Activated CD4-positive, CD25-positive, alpha-beta regulatory T cell (primary cell): ENCODE measurements around the gene TMEM245.

Source experiments
- DNase-seq, 4 experiments: peaks; one replicate each; lab custom pipeline; 2025; lab: John Stamatoyannopoulos, UW

TMEM245 gene

DNA sequence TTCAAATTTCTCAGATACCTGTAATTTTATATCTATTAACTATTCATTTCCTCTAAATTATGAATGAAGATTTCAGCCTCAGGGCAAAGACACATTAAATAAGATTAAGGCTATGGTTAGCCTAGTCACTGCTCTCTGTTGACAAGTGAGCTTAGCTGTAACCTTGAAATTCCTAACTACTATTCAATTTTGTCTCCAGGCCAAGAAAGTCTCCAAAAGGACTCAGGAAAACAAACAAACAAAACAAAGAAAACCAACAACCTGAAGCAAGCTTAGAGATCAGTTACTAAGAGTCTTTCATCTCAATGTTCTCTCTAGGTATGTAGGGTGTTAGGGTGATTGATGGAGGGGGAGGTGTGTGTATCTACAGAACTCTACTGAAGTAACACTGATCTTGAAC, 96.9 kb downstream of the TMEM245 start:
- DNase-seq, result no peak

DNA sequence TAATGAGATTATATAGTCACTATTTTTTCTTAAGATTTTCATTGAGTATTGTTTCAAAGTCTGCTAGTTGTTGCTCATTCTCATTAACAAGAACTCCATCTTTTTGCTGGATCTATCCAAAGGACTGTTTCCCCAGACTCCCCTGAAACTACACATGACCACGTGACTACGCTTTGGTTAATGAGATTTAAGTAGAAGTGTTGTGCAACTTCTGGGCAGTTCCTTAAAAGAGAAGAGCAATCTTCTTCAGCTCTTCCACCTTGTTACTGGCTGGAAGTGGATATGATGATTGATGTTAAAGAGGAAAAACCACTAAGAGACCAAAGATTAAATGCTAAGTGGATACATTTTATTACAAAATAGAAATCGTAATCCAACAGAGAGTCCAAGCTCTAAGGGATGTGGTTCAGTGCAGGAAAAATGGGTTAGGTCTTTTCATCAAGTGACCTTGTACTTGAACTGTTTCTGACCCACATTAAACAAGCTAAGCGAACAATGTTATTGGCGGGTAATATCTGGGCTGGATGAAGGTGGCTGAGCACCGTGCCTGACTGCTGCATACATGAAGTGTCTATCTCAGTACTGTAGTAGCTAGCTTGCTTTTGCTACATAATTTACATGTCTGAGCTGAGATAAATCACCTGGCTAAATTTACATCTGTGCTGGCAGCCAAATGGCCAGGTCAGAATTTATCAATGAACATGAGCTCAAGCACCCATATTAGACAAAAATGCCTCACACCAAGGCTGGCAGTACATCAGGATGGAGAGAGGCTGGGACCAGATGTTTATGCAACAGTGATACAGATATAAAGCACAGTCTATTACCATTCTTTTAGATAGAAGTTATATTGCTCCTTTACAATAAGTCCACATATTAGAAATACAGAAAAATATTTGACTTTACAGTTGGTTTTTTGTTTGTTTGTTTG, 98.9 kb downstream of the TMEM245 start:
- no peak for DNase-seq

- no peak for DNase-seq
Measured at GRCh38 chr9:109020113-109020512, 99.6 kb downstream of the TMEM245 start.

DNA sequence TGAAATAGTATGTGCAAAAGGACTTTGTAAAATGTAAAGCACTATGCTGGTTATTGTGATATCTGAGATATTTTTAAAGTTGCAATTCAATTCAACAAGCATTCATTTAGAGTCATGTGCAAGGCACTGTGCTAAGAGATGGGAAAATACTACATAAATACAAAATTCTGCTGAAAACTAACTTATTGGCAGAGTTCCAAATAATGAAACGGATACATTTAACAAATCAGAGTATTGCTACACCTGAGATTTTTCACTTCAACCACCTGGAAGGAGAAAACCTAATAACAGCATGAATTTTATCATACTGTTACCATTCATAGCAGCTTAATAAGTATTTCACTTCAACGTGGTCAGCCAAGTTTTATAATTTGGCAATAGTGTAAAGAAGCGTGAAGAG, 100.3 kb downstream of the TMEM245 start:
- DNase-seq, result no peak

- no peak for DNase-seq
Measured at GRCh38 chr9:109017493-109017892, 102.3 kb downstream of the TMEM245 start.

DNA sequence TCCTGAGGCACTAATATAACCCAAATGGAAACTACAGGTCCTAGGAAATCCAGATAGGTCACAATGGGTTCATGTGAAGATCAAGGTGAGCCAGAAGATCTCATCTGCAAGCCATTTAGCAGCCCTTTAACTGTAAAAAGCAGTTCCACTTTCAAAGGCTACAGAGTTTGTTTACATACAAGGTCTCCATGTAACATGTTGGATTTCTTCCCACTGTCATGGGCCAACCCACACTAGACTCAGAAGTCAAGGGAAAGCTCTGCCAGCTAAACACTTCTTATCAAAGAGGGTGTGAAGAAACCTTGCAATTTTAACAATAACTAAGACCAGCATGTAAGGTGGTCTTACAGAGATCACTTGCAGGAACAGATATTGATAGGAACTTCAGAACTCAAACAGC, 102.7 kb downstream of the TMEM245 start:
- no peak for DNase-seq

DNA sequence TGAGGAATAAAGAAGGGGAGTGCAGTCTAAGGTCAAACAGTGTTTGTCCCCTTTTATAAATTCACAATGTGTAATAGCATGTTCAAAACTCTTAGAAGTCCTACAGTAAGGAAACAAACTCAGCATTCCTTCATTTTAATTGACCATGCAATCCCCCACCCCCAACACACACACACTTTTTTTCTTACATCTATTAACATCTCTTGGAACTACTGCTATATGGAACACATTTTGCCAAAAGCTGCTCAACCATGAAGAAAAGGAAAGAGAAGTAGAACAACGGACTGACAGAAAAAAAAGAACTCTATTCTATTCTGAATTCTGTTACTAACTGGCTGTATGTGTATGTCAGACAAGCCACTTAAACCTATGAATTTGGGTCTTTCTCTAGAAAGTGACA, 103.6 kb downstream of the TMEM245 start:
- DNase-seq, result no peak

- DNase-seq, result no peak
Measured at GRCh38 chr9:109014608-109015280, 105.0 kb downstream of the TMEM245 start.

DNA sequence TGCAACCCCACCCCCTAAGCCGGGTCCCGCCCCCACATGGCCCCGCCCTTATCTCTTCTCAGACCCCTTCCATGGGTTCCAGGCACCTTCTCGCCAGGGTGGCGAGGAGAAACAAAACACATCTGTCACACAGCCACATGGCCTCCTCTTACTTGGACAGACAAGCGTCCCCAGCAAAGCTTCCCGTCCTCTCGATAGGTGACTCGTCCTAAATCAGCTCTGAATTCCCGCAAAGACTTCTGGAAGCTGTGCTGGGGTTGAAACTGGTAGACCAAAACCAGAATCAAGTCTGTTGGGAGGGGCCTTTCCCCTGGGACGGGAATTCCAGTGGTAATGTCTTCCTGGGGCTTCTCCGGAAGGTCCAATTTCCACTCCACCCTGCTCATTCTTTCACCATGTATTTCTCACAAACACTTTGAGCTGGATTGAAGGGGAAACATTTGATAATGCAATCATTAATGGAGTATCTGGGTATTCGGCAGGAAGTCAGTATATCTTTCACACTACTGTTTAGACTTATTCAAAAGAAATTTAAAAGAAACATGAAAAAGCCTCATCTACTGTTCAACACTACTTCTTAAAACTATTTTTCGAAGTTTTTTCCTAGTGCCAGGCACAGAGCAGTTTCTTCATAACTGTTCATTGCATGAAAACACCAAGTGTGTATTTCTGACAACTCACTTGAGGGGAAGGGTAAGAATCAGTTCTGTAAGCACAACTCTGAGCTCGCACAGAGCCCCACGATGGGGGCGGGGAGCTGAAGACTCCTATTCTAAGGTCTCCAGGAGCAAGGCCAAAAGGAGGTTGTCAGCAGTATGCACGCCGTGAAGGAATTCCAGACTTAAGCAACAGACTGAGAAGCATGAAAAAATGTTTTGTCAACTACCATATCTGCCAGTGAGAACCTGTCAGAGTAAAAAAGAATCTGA, 105.8 kb downstream of the TMEM245 start:
- no peak for DNase-seq

GRCh38 chr9:109012876-109013678, 106.7 kb downstream of the TMEM245 start, which contains the start of gene CTNNAL1:
TSS of gene CTNNAL1 (minus strand) at chr9:109013499. CDS start at chr9:109013442, 57 bp downstream.
- peak; percentile 76 to 80 (median 78) for DNase-seq

DNA sequence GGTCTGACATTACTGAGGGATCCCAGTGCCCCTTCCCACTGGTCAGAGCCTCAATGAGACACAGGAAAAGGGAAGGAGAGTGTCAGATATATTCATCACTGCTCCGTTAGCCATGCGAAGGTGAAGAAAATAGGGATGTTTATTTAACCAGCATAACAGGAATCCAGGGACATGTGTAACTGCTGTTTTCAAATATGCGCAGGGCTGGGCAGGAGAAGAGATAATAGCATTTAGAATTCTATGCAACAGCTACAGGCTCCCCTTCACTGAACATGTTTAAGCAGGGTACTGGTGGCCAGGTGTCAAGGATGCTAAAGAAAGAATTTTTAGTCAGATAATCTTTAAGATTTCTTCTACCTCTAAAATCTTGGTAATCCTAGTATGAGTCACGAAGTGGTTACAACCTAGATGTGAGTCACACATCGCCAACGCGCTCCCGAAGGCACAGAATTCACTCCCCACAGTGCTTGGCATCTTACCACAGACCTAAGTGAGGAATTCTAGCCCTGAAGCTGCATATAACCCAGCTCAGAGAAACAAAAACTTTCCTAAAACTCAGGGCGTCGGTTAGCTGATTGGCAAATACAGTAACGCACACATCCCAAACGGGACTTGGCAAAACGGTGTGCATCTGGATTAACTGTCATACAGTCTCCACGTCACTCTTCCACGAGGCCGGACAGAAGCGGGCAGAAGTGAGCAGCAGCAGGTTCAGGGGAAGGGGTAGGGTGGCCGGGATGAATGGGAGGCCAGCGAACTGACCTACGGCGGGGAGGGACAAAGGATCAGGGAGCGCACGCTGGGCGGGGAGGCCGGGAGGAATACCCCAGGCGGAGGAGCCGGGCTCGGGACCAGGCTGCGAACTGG, 107.5 kb downstream of the TMEM245 start:
- peak in 1 of 4 experiments; percentile 9 for DNase-seq

DNA sequence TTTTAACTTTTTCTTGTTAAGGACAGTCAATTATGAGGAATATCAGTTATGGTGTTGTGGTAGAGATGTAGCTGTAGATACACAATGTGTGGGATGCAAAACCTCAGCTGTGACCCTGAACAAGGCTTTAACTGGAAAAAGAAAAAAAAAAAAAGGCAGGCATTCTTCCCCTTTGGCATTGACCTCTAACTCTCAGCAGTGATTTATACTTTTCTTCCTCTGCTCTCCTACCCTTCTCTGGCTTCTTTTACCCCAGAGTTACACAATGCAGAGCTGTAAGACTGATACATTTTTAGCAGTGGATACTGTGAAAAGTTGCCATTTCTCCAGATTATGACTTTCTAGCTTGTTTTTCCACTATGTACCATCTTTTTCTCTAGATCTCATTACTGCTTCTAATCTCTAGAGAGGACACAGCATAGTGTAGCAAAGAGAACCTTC, 108.5 kb downstream of the TMEM245 start:
- DNase-seq, result no peak

DNA sequence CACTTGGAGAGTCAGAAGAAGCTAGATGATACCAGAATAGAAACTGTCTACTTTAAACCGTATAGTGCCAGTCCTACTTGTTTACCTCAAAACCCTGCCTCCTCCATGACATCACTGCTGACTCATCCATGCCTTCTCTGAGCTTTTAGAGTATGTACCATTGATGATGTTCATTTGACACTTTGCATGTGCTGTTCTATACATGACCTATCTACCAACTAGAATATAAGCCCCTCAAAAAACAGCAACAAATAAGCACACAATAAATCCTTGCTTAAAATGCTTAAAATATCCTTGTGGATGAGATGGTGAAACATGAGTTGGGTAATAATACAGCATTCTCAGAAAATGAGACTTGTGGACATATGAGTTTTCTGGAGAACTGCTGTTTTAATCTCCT, 109.0 kb downstream of the TMEM245 start:
- peak; percentile 3 to 20 (median 12) for DNase-seq

GRCh38 chr9:109005678-109006077, 114.1 kb downstream of the TMEM245 start:
- DNase-seq, result no peak

- DNase-seq, result no peak
Measured at GRCh38 chr9:109003116-109003515, 116.6 kb downstream of the TMEM245 start.

DNA sequence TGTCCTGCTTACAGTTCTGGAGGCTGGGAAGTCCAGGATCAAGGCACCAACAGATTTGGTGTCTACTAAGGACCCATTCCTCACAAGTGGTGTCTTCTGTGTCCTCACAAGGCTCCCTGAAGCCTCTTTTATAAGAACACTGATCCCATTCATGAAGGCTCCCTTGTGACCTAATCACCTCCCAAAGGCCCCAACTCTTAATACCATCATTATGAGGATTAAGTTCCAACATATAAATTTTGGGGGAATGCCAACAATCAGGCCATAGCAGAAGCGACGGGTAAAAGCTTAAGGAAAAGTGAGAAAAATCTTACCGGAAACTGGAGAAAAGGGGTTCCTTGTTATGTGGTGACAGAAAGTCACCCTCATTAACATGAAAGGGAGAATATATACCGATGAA, 117.6 kb downstream of the TMEM245 start:
- no peak for DNase-seq

GRCh38 chr9:109001275-109001676, 118.5 kb downstream of the TMEM245 start:
- no peak for DNase-seq

DNA sequence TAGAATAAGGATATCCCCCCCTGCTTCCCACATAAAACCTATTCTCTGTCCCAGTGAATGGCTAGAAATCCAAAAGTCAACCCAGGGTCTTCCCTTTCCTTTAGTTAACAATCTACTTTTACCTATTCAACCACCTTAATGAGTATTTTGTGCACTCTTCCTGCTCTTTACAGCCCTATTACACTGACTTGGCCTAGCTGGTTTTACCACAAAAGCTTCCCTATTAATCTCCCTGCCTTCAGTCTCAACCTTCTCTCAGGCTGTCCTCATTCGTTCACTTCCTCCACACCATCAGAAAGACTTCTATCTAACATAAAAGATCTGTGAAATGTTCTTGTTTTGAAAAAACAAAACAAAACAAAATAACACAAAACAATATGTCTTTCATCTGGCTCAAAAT, 122.6 kb downstream of the TMEM245 start:
- DNase-seq, result no peak

DNA sequence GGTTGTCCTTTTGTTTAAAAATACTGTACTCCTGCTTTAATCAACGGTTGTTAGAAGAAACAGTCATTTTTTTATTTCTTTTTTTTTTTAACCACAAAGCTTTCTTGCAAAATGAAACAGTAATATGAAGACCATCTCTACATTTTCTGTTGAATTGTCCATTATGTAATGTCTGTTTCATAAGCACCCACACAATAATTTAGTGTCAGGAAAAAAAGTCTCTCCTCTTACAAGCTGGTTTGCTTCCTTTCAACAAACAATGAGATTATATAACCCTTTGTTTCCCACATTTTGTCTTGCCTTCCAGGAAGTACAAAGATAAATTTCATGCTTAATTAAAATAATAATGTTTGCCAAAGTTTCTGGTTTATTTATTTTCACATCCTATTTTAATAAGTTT, 123.1 kb downstream of the TMEM245 start:
- no peak for DNase-seq

DNA sequence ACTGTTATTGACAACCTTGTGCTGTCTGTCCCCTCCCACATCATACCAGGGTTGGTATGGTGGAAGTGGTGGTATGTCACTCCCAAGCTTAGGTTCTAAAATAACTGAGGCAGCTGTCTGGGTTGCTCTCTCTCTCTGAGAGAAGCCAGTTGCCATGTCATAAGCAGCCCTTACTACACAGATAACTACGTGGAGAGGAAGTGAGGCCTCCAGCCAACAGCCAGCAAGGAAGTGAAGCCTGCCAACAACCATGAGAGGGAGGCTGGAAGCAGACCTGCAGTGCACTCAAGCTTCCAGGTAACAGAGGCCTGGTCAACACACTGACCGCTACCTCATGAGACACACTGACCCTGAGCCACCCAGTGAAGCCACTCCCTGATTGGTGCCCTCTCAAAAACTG, 125.1 kb downstream of the TMEM245 start:
- DNase-seq, result no peak
